ENCODE measurements around the gene PRM2.

DNA sequence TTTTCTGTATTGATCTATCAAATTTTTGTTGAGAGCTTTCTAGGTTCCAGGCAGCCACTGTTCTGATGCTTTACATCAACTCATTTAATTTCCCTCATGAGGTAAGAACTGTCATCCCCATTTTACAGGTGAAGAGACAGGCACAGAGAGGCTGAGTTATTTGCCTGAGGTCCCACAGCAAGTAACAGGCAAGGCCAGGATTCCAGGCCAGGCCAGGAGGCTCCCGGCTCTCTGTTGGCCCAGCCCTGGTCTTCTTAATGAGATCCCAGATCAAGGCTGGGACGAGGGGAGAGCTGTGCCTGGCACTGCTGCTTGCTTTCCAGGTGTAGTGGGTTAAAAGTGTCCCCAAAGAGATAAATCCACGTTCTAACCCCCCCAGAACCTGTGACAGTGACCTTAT is 46.5 kb upstream of the PRM2 start:
- TF ChIP-seq, protein P1, sequence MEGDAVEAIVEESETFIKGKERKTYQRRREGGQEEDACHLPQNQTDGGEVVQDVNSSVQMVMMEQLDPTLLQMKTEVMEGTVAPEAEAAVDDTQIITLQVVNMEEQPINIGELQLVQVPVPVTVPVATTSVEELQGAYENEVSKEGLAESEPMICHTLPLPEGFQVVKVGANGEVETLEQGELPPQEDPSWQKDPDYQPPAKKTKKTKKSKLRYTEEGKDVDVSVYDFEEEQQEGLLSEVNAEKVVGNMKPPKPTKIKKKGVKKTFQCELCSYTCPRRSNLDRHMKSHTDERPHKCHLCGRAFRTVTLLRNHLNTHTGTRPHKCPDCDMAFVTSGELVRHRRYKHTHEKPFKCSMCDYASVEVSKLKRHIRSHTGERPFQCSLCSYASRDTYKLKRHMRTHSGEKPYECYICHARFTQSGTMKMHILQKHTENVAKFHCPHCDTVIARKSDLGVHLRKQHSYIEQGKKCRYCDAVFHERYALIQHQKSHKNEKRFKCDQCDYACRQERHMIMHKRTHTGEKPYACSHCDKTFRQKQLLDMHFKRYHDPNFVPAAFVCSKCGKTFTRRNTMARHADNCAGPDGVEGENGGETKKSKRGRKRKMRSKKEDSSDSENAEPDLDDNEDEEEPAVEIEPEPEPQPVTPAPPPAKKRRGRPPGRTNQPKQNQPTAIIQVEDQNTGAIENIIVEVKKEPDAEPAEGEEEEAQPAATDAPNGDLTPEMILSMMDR (IDR thresholded peaks at IDR 0.05), result no peak
- TF ChIP-seq POLR2A (IDR thresholded peaks at IDR 0.05), result no peak
